Right lobe of liver (tissue), 6 donors: ENCODE results near the gene ITPKB. TPM values are rescaled to one million over a fixed set of nuclear protein-coding genes. Genes with fewer than 3 reads are reported as not detected.
A peak's percentile ranks its signal among the peaks of the same experiment; 100 is the strongest.

Experiments
- ATAC-seq, 4 donors: fragments of 200-7000 bp; cut with Tn5 transposase; one replicate each; pipeline ENCODE4 v1.9.1; 2020; ENCODE audit warnings: mild to moderate bottlenecking in 4 of 4, moderate library complexity in 4 of 4
- DNase-seq, 3 donors: peaks; one replicate each; pipeline ENCODE4 v3.0.0-alpha.2; 2020
- H3K27ac ChIP-seq, 3 donors: fragments of 200-600 bp; one replicate each; pipeline ENCODE4 v1.8.0; 2022
- H3K27me3 ChIP-seq, 2 donors: fragments of 200-600 bp; one replicate each; pipeline ENCODE4 v1.8.0; 2022
- H3K36me3 ChIP-seq, 4 donors: fragments of 200-600 bp; sonication (generic) in 1 of 4; one replicate each; pipeline versions ENCODE4 v1.5.1 to v1.8.0; 2017 to 2022; ENCODE audit warnings: control low read depth in 1 of 4
- H3K4me1 ChIP-seq, 4 donors: fragments of 200-600 bp; sonication (generic) in 1 of 4; one replicate each; pipeline versions ENCODE4 v1.5.1 to v1.8.0; 2017 to 2022; ENCODE audit warnings: control low read depth in 1 of 4
- H3K4me3 ChIP-seq, 3 donors: fragments of 200-600 bp; one replicate each; pipeline ENCODE4 v1.8.0; 2022
- H3K9me3 ChIP-seq, 4 donors: fragments of 200-600 bp; sonication (generic) in 1 of 4; one replicate each; pipeline versions ENCODE4 v1.5.1 to v1.8.0; 2017 to 2022; ENCODE audit warnings: control low read depth in 1 of 4
- POLR2A ChIP-seq: fragments of 450-650 bp; IDR thresholded peaks from one replicate; pipeline ENCODE4 v1.6.1; 2017; ENCODE audit warnings: antibody characterized with exemption, mild to moderate bottlenecking
- WGBS: methylation state at CpG from one replicate; pipeline ENCODE4 v1.1.6; 2018; ENCODE audit warnings: low coverage, low lambda C conversion rate; ENCODE audit not compliant: insufficient coverage; ENCODE audit errors: missing lambda C conversion rate; 5-methylcytosine and 5-hydroxymethylcytosine counted together
- intact Hi-C, 2 donors: fragments of 100-400 bp; cut with DNase I; formaldehyde crosslinking; loops; one replicate each; pipeline versions ENCODE4 v1.11.2 to v1.14.1; 2022
- total RNA-seq, 6 experiments: library from RNA; depleted of rRNA in 2 of 6; stranded (reverse); fragments of >200 nt in 2 of 6; fragmentation: NEBNext Ultra II Directional in 3 of 6; extraction: Animal tissue kit (Norgen Biotek cat#: 25700) in 3 of 6; gene quantifications; one replicate each; pipeline versions ENCODE4 v1.1.0 to v1.2.4, GENCODE V29; 2016 to 2023
- TF ChIP-seq, protein P1 (sequence below), 4 donors: fragments of 200-600 bp in 3 of 4; fragments of 450-650 bp in 1 of 4; IDR thresholded peaks; one replicate each; pipeline versions ENCODE4 v1.5.1 to v1.8.0; 2016 to 2022; ENCODE audit warnings: antibody characterized with exemption in 4 of 4, mild to moderate bottlenecking in 2 of 4
- donor health status: DM: no; HTN: yes; CAD: no.
- donor health status: DM: no; HTN: no; CAD: no.
- donor health status: DM: no; HTN: no; CAD: no.
- donor health status: DM: no; HTN: yes; CAD: no.
- donor health status: DM: no; HTN: yes; CAD: no.

ITPKB gene
- total RNA-seq, 6 experiments from 2014 or later = 2.1 to 4.1 (median 3.4) TPM

GRCh38 chr1:226690460-226690982 lies 48.6 kb downstream of the ITPKB start:
- Histone ChIP-seq H3K4me1 (peaks cover 0 to 12% (median 0%) of the 10 kb centered on the region in 4 donors), H3K4me3 (no peak overlapping the region), H3K36me3 (no peaks in the 10 kb centered on the region), H3K9me3 (no peaks in the 10 kb centered on the region), H3K27ac (peak overlapping the region in 1 of 3 donors; percentile 66), H3K27me3 (no peaks in the 10 kb centered on the region)
- DNase-seq (no peak), ATAC-seq (peak; percentile 49 to 73 (median 60))
- intact Hi-C loops = no loop called here
- WGBS = 59% methylated on average over 8 of the region's 8 CpGs
- TF ChIP-seq, protein P1, sequence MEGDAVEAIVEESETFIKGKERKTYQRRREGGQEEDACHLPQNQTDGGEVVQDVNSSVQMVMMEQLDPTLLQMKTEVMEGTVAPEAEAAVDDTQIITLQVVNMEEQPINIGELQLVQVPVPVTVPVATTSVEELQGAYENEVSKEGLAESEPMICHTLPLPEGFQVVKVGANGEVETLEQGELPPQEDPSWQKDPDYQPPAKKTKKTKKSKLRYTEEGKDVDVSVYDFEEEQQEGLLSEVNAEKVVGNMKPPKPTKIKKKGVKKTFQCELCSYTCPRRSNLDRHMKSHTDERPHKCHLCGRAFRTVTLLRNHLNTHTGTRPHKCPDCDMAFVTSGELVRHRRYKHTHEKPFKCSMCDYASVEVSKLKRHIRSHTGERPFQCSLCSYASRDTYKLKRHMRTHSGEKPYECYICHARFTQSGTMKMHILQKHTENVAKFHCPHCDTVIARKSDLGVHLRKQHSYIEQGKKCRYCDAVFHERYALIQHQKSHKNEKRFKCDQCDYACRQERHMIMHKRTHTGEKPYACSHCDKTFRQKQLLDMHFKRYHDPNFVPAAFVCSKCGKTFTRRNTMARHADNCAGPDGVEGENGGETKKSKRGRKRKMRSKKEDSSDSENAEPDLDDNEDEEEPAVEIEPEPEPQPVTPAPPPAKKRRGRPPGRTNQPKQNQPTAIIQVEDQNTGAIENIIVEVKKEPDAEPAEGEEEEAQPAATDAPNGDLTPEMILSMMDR (IDR thresholded peaks at IDR 0.05) = no peak
- no peak for TF ChIP-seq POLR2A

DNA sequence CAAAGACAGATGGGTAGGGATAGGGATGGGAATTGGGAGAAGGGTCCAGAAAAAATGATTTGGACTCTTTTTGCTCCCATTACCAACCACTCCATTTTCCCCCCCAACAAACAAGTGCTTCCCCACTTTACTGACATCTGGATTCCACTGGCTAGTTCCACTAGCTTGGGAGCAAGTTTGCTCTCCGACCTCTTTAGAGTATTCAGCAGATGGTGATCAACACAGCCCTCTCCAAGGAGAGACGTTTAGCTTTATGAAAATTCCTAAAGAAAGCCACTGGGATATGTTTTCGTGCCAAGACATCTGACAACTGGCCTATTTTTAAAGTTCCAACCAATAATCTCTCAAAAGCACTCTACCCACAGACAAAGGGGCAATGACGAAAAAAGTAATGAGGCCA lies 50.3 kb downstream of the ITPKB start:
- intact Hi-C loops = no loop called here
- H3K36me3 ChIP-seq = no peaks in the 10 kb centered on the region
- no peaks in the 10 kb centered on the region for H3K27me3 ChIP-seq
- TF ChIP-seq, protein P1 (IDR thresholded peaks at IDR 0.05) = no peak
- TF ChIP-seq POLR2A = no peak
- no peak overlapping the region for H3K27ac ChIP-seq
- H3K9me3 ChIP-seq = no peaks in the 10 kb centered on the region
- DNase-seq (no peak), ATAC-seq (no peak)
- H3K4me1 ChIP-seq = no peaks in the 10 kb centered on the region
- H3K4me3 ChIP-seq = no peak overlapping the region
- 63% methylated on average over 3 of the region's 4 CpGs for WGBS

DNA sequence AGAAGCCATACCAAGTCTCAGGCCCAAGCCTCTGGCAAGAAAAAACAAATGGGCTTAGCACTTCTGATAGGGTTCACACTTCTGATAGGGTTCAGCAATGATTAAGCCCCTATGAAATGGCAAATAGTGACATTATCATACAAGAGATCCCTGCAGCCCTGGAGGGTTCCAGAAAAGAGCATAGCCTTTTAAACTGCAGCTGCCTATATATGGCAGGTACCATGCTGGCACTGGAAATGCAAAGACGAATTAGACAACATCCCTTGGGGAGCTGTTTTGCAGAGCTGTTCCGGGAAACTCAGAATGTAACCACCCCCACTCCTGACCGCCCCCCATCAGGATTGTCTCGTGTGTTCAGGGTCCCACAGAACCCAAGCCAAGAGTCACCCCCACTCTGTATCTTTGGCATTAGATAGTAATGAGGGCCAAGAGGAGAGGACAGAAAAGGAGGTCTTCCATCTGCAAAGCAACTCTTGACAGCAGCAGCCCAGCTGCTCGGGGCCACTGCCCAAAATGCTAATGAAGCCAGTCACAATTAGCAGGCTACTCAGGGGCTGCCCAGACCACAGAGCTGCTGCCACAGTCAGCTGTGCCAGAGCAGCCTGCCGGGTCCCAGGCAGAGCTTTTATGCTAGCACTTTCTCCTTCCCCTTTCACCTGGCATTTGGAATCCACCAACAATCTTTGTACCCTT lies 50.9 kb downstream of the ITPKB start:
- intact Hi-C loops = no loop called here
- H3K9me3 ChIP-seq = no peaks in the 10 kb centered on the region
- WGBS = 10% methylated on average over 2 of the region's 6 CpGs
- no peak for TF ChIP-seq POLR2A
- TF ChIP-seq, protein P1 (IDR thresholded peaks at IDR 0.05) = no peak
- H3K4me1 ChIP-seq = no peaks in the 10 kb centered on the region
- H3K27me3 ChIP-seq = no peaks in the 10 kb centered on the region
- DNase-seq (no peak), ATAC-seq (no peak)
- no peak overlapping the region for H3K4me3 ChIP-seq
- H3K36me3 ChIP-seq = no peaks in the 10 kb centered on the region
- H3K27ac ChIP-seq = no peak overlapping the region

DNA sequence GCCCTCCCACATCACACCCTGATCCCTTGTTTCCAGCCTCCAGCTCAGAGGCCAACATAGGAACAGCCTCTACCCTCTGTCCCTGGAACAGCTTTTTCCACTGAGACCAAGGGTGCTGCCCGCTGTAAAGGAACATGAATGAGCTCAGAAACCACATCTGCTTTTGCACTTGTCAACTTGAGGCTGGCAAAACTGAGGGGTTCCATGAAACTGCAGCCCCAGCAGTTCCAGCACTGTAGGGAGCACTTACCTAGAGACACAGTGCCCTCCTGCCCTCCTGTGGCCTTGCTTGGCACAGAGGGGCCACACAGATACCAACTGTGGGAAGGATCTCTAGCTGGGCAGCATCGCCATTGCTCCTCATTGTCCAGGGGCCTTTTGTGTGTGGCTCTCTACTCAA lies 51.7 kb downstream of the ITPKB start:
- intact Hi-C loops = no loop called here
- ATAC-seq (peak in 1 of 4 donors; percentile 8), DNase-seq (no peak)
- Histone ChIP-seq H3K4me1 (no peaks in the 10 kb centered on the region), H3K4me3 (no peak overlapping the region), H3K36me3 (no peaks in the 10 kb centered on the region), H3K27ac (no peak overlapping the region), H3K27me3 (no peaks in the 10 kb centered on the region), H3K9me3 (no peaks in the 10 kb centered on the region)
- no peak for TF ChIP-seq POLR2A
- TF ChIP-seq, protein P1 (IDR thresholded peaks at IDR 0.05) = no peak
- 80% methylated on average over 1 of the region's 2 CpGs for whole genome bisulfite sequencing
